Measurements from ENCODE around the gene SYNE1.
A peak's percentile ranks its signal among the peaks of the same experiment; 100 is the strongest.

The SYNE1 gene

DNA sequence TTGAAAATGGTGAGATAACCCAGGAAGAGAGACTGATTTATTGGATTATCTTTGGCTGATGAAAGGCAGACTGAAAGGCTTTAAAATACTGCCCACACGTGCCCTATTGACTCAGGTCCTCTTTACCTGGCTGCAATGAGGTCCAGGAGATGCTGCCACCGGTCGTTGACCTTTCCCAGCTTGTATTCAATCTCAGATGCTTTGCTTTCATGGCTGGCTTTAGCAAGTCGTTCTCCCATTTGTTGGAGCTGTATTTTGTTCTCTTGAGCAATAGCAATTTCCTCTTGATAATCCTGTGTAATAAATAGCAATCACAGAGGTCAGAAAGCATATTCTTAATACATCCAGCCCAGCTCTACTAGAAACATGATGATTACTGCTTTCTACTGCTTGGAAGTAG, 460.9 kb downstream of the SYNE1 start:
- no peaks in the 10 kb centered on the region for H3K9me3 Mint-ChIP-seq
- no peak for TF ChIP-seq CTCF (IDR thresholded peaks at IDR 0.05)
- peaks cover 5% of the 10 kb centered on the region for H3K36me3 Mint-ChIP-seq (ENCODE audit: low read depth)
- peaks cover 2% of the 10 kb centered on the region for H3K4me1 Mint-ChIP-seq
- no peak overlapping the region for H3K4me3 Mint-ChIP-seq
- no peak overlapping the region for H3K27ac Mint-ChIP-seq
- DNase-seq, result no peak
- no peaks in the 10 kb centered on the region for H3K27me3 Mint-ChIP-seq (ENCODE audit: low read depth, poor library complexity)

DNA sequence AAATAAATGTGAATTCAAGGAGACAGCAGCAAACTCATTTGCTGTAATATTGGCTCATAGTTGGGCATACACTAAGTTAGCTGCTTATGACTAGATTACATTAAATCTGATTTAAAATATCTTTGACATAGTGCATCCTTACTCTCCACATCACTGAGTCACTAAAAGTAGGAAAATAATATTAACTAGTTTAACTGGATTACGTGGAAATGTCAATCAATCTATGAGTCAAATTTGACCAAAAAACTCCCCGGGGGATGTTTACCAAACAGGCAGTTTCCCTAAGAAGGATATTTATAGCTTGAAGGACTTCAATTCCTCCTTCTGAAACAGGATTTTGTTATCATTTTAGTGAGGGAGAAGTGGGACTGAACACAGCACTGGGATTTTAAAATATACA, 463.2 kb downstream of the SYNE1 start:
- Mint-ChIP-seq H3K36me3 (ENCODE audit: low read depth) (peaks cover 14% of the 10 kb centered on the region), H3K4me3 (no peak overlapping the region), H3K27me3 (ENCODE audit: low read depth, poor library complexity) (peaks cover 3% of the 10 kb centered on the region), H3K27ac (no peak overlapping the region), H3K9me3 (peaks cover 3% of the 10 kb centered on the region), H3K4me1 (peaks cover 7% of the 10 kb centered on the region)
- TF ChIP-seq CTCF (IDR thresholded peaks at IDR 0.05), result no peak
- no peak for DNase-seq

DNA sequence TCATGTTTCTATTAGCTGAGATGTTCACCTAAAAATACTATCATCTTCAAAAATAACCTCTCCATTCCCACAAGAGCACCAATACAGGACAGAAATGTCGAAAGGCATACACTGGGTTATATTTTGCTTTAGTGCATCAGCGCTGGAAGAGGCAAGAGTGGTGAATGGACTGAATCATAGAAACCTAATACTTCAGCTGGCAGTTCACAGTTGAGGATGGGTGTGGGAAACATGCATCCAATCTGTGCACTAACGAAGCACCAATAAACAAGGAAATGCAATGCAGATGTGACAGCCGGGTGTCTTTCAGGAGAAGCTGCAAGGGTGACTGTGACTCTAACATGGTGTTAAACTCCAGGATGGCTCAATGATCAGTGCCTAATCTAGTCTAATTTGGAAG, 463.8 kb downstream of the SYNE1 start:
- Mint-ChIP-seq H3K27ac (no peak overlapping the region), H3K27me3 (ENCODE audit: low read depth, poor library complexity) (peaks cover 3% of the 10 kb centered on the region), H3K4me1 (peaks cover 9% of the 10 kb centered on the region), H3K36me3 (ENCODE audit: low read depth) (peaks cover 14% of the 10 kb centered on the region), H3K9me3 (peaks cover 3% of the 10 kb centered on the region), H3K4me3 (no peak overlapping the region)
- DNase-seq, result no peak
- TF ChIP-seq CTCF (IDR thresholded peaks at IDR 0.05), result no peak

DNA sequence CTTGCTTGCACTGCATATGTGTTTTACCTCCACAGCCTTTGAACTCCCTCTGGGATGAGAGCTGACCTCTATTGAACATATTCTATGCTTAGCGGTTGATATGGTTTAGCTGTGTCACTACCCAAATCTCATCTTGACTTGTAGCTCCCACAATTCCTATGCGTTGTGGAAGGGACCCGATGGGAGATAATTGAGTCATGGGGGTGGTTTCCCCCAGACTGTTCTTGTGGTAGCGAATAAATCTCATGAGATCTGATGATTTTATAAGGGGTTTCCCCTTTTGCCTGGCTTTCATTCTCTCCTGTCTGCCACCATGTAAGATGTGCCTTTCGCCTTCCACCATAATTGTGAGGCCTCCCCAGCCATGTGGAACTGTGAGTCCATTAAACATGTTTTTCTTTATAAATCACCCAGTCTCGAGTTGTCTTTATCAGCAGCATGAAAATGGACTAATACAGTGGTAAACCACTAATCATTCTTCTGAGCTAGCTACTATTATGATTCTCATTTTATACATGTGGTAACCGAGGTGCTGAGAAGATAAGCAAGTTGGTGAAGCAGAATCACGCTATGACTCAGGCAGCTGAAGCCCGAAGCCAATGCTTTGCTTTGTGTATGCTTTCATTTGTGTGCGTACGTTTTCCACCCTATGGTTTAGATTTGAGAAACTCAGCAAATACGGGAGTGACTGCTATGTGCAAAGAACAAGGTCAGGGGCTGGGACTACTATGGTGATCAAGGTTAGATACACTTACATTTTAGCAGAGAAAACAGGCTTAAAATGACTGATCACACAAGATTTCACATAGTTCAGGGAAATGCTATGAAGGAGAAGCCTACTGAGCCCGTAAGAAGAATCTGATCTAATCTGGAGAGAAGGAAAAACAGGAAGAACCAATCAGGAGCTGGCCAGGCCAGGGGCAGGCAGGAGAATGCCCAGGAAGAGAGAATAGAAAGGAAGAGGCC, 466.2 kb downstream of the SYNE1 start:
- Mint-ChIP-seq H3K36me3 (ENCODE audit: low read depth) (peaks cover 14% of the 10 kb centered on the region), H3K27ac (peak overlapping the region; percentile 11), H3K4me3 (no peak overlapping the region), H3K4me1 (peaks cover 13% of the 10 kb centered on the region), H3K9me3 (peaks cover 3% of the 10 kb centered on the region), H3K27me3 (ENCODE audit: low read depth, poor library complexity) (peaks cover 3% of the 10 kb centered on the region)
- no peak for TF ChIP-seq CTCF (IDR thresholded peaks at IDR 0.05)
- DNase-seq, result no peak

DNA sequence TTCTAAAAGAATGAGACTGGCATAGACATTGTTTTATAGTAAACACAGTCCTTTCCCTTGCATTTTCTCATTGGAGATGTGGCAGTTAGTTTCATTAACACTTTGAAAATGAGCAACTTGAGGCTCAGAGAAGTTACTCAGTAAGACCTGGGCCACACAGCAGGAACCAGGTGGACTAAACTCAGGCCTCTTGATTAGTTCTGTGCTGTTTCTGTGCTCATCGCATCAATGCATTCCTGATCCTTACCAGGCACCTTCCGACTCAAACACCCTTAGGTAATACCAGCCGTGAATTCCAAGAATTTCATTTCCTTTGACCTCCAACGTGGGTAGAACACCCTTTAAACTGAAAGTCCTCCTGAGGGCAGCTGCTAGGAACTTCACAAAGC, 466.9 kb downstream of the SYNE1 start:
- Mint-ChIP-seq H3K36me3 (ENCODE audit: low read depth) (peaks cover 9% of the 10 kb centered on the region), H3K4me3 (no peak overlapping the region), H3K9me3 (peaks cover 3% of the 10 kb centered on the region), H3K27ac (no peak overlapping the region), H3K4me1 (peaks cover 13% of the 10 kb centered on the region), H3K27me3 (ENCODE audit: low read depth, poor library complexity) (peaks cover 3% of the 10 kb centered on the region)
- DNase-seq, result no peak
- no peak for TF ChIP-seq CTCF (IDR thresholded peaks at IDR 0.05)

Measured in nephron progenitor cell (in vitro differentiated cells).